GM12878 (cell line): Measurements from ENCODE around the gene TDRD12.

Experiments
- EGR1 ChIP-seq, 2 experiments: IDR thresholded peaks; 1 replicate in 1 of 2; 2 replicates in 1 of 2; pipeline ENCODE4 v1.6.1; 2011 to 2012; ENCODE audit warnings: low read depth in 2 of 2, low read length in 2 of 2, borderline replicate concordance in 1 of 2, mild to moderate bottlenecking in 1 of 2, moderate library complexity in 1 of 2
- EZH2 ChIP-seq: IDR thresholded peaks from 2 replicates; pipeline ENCODE4 v1.6.1; 2012; ENCODE audit warnings: low read depth, mild to moderate bottlenecking, control low read depth, inconsistent platforms, low read length, borderline replicate concordance; ENCODE audit not compliant: control insufficient read depth
- KAT2A ChIP-seq: conservative IDR thresholded peaks from 2 replicates; pipeline ENCODE4 v1.6.1; 2011; ENCODE audit warnings: low read depth, low read length; ENCODE audit not compliant: control insufficient read depth
- POLR2A ChIP-seq: IDR thresholded peaks from 2 replicates; pipeline ENCODE4 v1.6.1; 2011; ENCODE audit warnings: low read depth, mild to moderate bottlenecking, low read length
- TARDBP ChIP-seq: IDR thresholded peaks from 2 replicates; pipeline ENCODE4 v1.6.1; 2016; ENCODE audit warnings: borderline replicate concordance
- TF ChIP-seq, protein P1 (sequence below): fragments of 450-650 bp; formaldehyde crosslinking; IDR thresholded peaks from 2 replicates; pipeline ENCODE4 v1.4.0; 2022; ENCODE audit warnings: mild to moderate bottlenecking, moderate library complexity

DNA sequence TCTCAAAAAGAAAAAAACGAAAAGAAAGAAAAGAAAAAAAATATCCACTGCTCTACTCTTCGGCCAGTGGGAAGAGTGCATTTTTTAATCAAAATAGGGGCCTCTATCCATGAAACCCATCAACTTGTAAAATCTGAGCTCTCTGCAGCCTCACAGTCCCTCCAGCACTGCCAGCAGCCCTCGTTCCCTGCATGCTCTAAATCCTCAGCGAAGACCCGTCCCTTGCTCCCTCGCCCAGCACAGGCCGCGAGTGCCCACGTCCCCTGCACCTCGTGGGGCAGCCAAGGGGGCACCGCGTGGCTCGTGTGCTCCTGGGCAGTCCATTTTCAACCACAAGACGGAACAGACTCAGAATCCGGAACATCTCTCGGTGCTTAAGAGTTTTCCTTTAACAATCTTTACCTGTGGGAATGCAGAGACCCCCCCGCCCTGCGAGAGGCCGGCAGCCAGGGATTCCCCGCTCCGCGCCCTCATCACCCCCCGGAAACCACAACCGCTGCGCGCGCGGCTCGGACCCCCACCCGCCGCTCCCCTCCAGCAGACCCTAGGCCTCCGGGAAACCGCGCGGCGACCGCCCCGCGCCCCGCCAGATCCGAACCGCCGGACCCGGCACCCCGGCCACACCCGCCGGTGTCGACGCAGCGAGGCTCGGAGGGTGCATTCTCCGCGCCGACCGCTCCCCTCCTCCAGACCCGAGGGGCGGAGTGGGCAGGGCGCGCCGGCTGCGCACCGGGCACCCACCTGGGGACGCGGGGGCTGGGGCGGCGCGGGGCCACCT lies 45.2 kb upstream of the TDRD12 start:
- TF ChIP-seq TARDBP (no peak), KAT2A (no peak), EZH2 (no peak), POLR2A (no peak), EGR1 (IDR thresholded peaks at IDR 0.05; ENCODE audit: borderline replicate concordance in 1 of 2, low read depth in 2 of 2, low read length in 2 of 2) (no peak)
- TF ChIP-seq, protein P1, sequence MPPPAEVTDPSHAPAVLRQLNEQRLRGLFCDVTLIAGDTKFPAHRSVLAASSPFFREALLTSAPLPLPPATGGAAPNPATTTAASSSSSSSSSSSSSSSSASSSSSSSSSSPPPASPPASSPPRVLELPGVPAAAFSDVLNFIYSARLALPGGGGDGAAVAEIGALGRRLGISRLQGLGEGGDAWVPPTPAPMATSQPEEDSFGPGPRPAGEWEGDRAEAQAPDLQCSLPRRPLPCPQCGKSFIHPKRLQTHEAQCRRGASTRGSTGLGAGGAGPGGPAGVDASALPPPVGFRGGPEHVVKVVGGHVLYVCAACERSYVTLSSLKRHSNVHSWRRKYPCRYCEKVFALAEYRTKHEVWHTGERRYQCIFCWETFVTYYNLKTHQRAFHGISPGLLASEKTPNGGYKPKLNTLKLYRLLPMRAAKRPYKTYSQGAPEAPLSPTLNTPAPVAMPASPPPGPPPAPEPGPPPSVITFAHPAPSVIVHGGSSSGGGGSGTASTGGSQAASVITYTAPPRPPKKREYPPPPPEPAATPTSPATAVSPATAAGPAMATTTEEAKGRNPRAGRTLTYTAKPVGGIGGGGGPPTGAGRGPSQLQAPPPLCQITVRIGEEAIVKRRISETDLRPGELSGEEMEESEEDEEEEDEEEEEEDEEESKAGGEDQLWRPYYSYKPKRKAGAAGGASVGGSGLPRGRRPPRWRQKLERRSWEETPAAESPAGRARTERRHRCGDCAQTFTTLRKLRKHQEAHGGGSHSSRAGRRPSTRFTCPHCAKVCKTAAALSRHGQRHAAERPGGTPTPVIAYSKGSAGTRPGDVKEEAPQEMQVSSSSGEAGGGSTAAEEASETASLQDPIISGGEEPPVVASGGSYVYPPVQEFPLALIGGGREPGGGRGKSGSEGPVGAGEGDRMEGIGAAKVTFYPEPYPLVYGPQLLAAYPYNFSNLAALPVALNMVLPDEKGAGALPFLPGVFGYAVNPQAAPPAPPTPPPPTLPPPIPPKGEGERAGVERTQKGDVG: no peak
